ENCODE measurements around the gene CCDC150.
"Not testable (repeated sequence)": the region's sequence is repeated elsewhere in the genome, so short reads cannot be mapped to it uniquely, and the experiment has no call there.

Gene CCDC150

GRCh38 chr2:196639180-196640030 is at the start of gene CCDC150:
CCDC150 (plus strand) TSS chr2:196639715; CDS start chr2:196639767, 52 bp downstream.
- DNase-seq (ENCODE audit: low read depth in 2 of 2): peak; percentile 89 to 93

DNA sequence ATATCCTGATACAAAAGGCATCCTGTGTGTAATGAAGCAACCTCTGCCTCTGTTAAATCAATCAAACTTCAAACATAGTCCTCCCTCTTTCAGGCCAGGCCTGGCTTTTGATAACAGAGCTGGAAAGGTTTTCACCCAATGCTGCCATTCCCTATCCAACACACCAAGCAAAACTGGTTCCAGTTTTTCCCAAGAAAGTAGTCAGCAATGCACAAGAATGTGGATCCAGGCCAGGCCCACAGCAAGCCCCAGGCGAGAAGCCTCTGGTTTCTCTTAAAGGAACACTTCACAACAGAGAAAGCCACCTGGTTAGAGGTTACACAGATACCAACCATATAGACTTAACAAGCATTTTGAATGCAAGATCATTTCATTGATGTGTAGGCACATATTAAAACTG is 49.2 kb upstream of the CCDC150 start:
- DNase-seq (ENCODE audit: low read depth in 2 of 2): no peak

DNA sequence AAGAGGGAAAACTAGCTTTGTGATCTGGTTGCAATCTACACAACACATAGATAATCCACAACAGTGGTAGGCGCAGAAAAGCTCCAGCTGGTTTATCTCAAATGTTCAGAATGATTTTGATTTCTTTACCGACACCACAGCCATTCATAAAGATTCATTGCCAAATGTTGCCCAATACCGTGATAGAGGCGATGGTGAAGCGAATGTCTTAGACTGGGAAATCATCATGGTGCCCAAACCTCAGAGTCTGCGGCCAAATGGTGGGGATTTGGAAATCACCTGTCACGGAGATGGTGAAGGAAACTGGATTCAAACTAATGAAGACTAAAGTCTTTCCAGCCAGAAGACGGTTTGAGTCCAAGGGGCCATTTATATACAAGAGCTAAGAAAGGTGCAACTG is 48.5 kb upstream of the CCDC150 start:
- DNase-seq (ENCODE audit: low read depth in 2 of 2): no peak

DNA sequence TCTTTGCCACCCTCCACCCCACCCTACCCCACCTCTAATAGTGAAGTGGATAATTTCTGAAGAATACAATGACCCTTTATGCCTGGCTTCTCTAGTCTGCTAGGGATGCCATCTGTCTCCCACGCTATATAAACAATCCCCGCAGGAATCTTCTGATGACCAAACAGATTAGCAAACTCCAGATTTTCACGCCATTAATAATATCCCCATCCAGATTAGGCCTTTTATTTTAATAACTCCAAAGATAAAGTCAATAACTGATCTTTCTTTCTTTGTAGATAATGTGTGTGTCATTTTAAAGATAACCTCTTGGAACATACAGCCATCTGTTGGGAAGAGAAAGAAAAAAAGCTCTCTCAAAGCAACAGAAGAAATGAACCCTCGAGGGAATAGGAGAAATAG is 47.9 kb upstream of the CCDC150 start:
- no peak for DNase-seq (ENCODE audit: low read depth in 2 of 2)

GRCh38 chr2:196592331-196592910 is 47.1 kb upstream of the CCDC150 start:
- DNase-seq (ENCODE audit: low read depth in 2 of 2): no peak

DNA sequence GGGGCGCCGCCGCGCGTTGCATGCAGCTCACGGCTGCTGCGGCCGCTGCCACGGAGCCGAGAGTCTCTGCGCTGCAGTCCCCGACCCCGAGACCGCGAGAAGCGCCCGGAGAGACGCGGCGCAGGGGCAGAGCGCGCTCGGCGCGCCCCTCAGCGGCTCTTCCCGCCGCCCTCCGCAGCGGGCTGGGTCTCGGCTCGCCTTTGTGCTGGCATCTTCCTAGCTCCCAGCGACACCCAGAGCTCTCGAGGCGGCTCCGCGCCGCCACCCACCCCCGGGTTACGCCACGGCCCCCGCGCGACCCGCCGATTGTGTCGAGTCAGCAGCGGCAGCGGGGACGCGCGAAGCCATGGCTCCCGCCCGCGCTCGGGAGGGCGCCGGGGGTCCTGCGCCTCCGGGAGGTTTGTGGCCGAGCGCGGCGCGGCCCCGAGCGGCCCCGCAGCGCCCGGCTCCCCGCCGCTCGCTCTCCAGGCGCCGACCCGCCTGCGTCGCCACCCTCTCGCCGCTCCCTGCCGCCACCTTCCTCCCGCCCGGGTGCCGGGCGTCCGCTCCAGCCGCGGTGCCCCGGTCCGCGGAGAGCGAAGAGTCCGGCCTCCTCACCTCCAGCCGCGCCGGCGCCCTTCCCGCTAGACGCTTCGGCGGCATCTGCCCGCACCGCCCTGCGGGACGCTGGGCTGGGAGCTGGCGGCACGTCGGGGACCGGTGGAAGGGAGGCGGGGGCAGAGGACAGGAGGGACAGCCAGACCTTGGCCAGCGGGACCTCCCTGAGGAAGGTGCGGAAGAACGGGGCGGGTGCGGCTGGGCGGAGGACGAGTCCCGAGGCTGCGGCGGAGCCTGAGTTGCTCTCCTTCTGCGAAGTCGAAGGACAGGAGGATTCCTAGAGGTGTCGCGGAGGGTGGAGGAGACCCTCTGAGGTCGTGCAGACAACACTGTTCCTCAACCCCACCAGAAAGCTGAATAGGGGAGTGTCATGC is 46.3 kb upstream of the CCDC150 start, which contains the start of gene HECW2:
Gene HECW2 (minus strand): TSS at position 644 of the 971 bp plus-strand sequence.
- peak in 1 of 2 donors; percentile 12 for DNase-seq (ENCODE audit: low read depth in 2 of 2)

GRCh38 chr2:196594158-196594557 is 45.4 kb upstream of the CCDC150 start:
- no peak for DNase-seq (ENCODE audit: low read depth in 2 of 2)

DNA sequence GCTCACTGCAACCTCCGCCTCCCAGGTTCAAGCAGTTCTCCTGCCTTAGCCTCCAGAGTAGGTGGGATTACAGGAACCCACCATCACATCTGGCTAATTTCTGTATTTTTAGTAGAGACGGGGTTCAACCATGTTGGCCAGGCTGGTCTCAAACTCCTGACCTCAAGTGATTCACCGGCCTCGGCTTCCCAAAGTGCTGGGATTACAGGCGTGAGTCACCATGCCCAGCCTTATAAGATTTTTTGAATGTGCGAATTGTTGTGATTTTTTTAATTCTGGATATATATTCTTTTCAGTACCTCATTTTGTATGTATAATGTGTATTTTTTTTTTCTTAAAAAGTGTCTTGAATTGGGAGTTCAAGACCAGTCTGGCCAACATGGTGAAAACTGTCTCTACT is 42.0 kb upstream of the CCDC150 start:
- DNase-seq (ENCODE audit: low read depth in 2 of 2): no peak

DNA sequence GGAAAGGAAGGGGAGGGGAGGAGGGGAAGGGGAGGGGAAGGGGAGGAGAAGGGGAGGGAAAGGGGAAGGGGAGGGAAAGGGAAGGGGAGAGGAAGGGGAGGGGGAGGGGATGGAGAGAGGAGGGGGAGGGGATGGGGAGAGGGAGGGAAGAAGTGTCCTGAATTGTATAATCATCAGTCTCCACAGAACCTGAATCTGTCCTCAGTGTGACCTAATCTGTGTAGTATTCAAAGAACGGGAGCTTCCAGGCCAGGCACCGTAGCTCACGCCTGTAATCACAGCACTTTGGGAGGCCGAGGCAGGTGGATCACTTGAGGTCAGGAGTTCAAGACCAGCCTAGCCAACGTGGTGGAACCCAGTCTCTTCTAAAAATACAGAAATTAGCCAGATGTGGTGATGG is 41.1 kb upstream of the CCDC150 start:
- DNase-seq (ENCODE audit: low read depth in 2 of 2): no peak

DNA sequence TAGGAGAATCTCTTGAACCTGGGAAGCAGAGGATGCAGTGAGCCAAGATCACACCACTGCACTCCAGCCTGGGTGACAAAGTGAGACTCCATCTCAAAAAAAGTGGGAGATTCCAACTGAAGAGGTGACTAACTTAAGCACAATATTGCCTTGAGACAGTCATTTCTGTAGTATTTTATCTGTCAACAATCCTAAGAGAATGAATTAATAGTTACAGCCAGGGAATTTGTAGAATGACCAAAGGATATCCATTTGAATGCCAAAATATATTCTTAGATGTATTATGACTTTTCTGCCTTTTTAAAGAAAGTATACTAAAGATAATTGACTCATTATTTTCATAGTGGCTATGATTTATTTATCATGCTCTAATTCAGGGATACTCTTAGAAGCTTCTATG is 40.7 kb upstream of the CCDC150 start:
- DNase-seq (ENCODE audit: low read depth in 2 of 2): no peak

DNA sequence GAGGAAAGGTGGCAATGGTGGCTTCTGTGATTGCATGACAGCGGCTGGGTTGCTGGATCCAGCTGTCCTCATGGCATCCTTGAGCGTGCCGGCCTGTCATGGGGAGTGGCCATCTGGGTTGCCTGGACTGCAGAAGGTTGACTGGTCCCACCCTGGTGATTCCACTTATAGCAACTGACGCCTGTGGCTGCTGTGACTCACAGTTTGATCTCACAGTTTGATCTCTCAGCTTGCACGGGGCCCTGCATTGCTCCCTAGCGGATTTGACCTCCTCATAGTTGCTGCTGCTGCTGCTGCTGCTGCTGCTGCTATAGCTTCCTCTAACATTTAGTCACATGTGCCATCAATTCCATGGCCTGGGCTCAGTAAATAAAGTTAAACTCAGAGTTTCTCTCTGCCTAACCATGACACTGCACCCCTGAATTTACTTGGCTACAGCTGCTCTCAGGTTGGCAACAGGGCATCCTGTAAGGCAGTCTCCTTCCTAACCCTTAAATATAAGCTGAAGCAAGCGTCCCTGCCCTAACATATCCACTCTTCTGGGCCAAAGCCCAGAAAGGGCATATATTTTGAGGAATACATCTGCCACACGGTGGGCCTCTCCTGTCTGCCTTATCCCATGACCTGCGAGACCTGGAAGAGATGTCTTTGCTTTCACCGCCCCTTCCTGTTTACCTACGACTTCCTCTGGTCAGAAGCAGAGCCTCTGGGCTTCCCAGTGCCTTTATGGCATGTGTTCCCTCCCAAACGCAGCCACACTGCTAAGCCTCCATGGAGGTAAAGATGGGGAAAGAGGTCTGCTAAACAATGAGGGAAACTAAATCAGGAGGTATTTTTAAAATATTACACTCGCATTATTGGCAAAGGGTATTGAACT is 37.8 kb upstream of the CCDC150 start:
- DNase-seq (ENCODE audit: low read depth in 2 of 2): no peak

DNA sequence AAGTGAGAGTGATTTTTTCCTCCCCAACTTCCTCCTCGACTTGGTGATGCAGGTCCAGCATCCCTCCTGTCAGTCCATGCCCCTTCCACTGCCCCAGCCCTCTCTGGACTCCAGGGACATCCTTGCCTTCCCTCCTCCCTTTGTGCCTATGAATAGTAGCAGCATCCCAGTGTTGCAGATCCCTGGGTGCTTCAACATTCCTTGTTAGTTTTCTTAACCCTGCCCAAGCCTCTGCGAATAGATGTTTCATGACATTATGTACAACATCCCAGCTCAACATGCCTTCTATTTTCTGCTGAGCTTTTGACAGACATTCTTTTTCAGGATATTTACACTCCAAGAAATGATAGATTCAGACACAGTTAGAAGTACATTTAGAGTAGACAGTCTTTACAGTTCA is 35.3 kb upstream of the CCDC150 start:
- no peak for DNase-seq (ENCODE audit: low read depth in 2 of 2)

DNA sequence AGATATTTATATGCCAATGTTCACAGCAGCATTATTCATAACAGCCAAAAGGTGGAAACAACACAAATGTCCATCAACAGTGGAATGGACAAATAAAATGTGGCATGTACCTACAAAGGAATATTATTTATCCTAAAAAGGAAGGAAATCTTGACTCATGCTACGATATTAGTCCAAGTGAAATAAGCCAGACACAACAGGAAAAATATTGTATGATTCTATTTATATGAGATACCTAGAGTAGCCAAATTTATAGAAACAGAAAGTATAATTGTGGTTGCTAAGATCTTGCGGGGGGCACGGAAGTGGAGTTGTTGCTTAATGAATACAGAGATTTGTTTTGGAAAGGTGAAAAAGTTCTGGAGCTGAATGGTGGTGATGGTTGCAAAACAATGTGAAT is 33.0 kb upstream of the CCDC150 start:
- no peak for DNase-seq (ENCODE audit: low read depth in 2 of 2)

- no peak for DNase-seq (ENCODE audit: low read depth in 2 of 2)
Measured at GRCh38 chr2:196607073-196607472, 32.4 kb upstream of the CCDC150 start.

- DNase-seq (ENCODE audit: low read depth in 2 of 2): not testable (repeated sequence)
Measured at GRCh38 chr2:196607896-196608295, 31.6 kb upstream of the CCDC150 start.

GRCh38 chr2:196609806-196610205 is 29.7 kb upstream of the CCDC150 start:
- no peak for DNase-seq (ENCODE audit: low read depth in 2 of 2)

GRCh38 chr2:196610796-196611195 is 28.7 kb upstream of the CCDC150 start:
- DNase-seq (ENCODE audit: low read depth in 2 of 2): no peak

GRCh38 chr2:196613302-196613701 is 26.2 kb upstream of the CCDC150 start:
- DNase-seq (ENCODE audit: low read depth in 2 of 2): no peak

GRCh38 chr2:196617430-196617829 is 22.1 kb upstream of the CCDC150 start:
- DNase-seq (ENCODE audit: low read depth in 2 of 2): no peak

DNA sequence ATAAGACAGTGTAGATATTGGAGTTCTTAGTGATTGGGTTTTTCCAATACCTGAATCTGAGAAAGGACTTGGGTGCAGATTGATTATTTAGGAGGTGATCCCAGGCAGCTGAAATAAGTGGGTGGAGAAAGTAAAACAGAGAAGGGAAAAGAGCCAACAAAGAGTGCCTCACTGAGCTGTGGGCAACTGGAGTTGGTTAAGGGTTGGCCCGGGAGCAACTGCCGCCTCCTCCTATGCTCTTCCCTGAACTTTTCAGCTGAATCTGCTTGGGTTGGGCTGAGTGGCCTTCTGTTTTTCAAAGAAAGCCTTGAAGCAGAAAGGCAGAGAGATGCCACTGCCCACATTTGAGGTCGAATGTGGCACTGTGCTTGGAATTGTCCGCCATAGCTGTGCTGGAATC is 20.9 kb upstream of the CCDC150 start:
- no peak for DNase-seq (ENCODE audit: low read depth in 2 of 2)

DNA sequence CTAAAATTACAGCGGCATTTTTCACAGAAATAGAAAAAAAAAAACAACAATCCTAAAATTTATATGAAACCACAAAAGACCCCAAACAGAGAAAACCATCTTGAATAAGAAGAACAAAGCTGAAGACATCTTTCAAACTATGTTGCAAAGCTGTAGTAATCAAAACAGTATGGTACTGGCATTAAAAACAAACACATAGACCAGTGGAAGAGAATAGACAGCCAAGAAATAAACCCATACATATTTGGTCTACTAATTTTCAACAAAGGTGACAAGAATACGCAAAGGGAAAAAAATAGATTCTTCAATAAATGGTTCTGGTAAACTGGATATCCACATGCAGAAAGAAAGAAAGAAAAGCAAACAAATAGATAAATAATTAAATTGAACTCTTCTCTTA is 9.0 kb upstream of the CCDC150 start:
- no peak for DNase-seq (ENCODE audit: low read depth in 2 of 2)
